CD4-positive, alpha-beta T cell treated with Interleukin-12 subunit alpha and Interleukin-12 subunit beta, for 1 hour (primary cell): ENCODE data around the gene UBAC1.

ENCODE experiments used
- DNase-seq: peaks from one replicate; pipeline ENCODE4 v3.0.0-alpha.2; 2020

The UBAC1 gene

GRCh38 chr9:135993765-135994500, 32.8 kb upstream of the UBAC1 start:
- DNase-seq, result no peak

GRCh38 chr9:135993409-135993742, 32.2 kb upstream of the UBAC1 start:
- no peak for DNase-seq

DNA sequence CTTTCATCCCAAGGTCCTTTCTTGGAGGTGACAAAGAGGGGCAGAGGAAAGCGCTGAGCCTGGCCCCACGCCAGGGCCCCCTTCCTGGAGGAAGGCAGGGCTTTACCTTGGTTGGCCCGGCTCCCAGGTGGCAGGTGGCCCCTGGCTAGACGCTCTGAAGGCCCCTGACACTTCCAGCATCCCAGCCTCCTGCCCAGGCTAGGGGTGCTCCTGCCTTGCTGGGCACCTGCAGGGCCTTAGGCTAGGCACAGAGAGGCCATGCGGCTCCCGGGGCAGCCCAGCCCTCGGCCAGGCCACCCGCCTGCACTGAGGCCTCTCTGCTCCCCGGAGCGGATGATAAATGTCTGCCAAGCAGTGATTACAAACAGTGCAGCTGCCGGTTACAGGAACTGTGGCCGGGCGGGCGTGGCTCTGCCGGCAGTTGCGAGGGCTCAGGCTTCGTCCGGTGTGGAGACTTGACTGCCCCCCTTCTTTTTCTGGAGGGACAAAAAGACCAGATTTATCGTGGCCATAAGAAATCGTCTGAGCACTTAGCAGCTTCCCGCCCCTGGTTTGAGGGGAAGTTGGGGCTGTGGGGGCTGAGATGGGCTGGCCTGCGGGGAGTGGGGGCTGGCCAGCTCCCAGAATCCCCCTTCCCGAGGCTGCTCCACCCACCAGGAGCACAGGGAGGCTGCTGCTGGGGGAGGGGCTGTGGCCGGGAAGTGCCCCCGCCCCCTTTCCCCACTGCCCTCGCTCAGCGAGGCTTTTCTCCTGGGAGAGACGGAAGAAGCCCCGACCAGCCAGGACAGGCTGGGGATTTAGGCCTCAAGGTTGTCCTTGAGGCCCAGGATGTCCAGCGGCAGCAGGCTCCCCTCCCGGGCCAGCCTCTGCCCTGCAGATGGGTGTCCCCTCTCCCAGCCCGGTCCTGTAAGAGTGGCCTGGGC, 31.6 kb upstream of the UBAC1 start:
- DNase-seq, result peak; percentile 50

GRCh38 chr9:135991771-135992170, 30.6 kb upstream of the UBAC1 start:
- no peak for DNase-seq

DNA sequence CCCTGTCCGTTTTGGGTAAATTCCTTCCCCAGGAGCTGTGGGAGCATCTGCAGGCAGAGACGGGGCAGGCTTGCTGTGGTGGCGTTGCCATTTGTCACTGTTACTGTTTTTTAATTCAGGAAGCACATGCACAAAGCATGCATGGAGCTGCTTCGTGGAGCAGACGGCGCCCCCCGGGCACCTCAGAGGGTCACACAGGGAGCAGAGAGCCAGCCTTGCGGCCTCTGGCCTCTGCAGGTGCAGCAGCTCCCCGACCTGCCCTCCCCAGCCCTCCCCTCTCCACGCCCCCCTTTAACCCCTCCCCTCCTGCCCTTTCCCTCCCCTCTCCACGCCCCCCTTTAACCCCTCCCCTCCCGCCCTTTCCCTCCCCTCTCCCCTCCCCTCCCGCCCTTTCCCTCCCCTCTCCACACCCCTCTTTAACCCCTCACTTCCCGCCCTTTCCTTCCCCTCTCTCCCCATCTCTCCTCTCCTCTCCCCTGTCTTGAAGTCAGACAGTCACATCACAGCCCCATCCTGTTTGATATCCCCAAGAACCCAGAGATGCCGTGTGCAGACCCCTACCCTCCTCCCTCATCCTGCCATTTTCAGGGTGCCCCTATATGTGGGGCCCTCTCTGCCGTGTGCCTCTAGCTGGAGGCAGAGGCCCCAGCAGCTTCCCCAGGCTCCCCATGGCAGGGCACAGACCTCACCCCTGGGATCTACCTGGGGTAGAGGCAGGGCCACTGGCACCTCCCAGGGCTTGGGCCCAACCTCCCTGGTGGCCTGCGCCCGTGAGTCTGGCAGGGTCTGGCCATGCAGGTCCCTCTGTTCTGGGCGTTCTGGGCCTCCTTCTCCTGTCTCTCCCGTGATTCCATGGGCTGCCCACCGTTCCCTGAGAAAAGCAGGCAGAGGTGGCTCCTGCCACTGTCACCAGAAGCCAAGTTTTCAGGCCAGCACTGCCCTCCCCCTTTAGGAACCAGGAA, 29.6 kb upstream of the UBAC1 start:
- peak; percentile 64 for DNase-seq

GRCh38 chr9:135989722-135990467, 28.7 kb upstream of the UBAC1 start:
- peak; percentile 14 for DNase-seq

- DNase-seq, result no peak
These were observed 28.0 kb upstream of the UBAC1 start for GRCh38 chr9:135989157-135989556.

- no peak for DNase-seq
These were observed 27.3 kb upstream of the UBAC1 start for GRCh38 chr9:135988493-135988892.

DNA sequence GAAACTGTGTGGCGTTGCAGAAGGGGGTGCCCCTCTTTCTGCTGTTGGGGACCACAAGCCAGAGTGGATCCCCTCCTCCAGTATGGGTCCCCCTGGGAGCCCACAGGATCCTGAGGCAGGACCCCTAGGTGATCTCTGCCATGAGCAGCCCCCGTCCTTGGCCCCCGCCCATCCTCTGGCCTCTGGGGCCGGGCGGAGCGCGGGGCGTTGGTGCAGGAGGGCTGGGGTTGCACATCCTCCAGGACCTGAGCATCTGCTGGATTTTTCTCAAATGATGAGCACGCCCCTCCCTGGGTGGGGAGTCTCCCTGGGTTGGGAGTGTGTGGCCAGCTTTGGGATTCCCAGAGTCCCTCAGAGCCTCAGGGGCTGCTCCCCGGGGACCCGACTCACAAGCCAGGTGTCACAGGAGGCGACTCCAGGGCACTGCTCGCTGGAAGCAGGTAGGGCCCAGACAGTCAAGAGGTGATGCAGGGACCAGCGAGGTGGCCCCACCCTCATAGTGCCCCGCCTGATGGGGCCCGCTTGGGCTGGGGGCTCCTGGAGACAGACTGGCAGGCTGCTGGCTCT, 26.7 kb upstream of the UBAC1 start:
- DNase-seq, result no peak

DNA sequence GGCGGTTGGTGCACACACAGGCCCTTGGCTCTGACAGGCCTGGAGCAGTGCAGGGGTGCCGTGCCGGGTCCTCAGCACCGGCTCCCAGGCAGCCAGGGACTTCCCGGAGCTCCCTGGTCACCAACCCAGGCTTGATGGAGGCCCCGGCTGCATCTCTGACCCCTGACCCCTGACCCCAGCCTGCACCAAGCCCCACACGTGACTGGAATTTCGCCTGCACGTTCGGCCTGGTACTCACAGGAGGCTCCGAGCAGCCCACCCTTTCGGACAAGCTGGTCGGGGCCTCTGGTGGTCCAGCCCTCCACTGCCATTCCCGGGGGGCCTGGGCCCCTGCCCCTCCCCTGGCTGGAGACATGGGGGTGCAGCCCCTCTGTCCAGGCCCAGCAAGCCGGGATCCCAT, 25.4 kb upstream of the UBAC1 start:
- no peak for DNase-seq

GRCh38 chr9:135985889-135986288, 24.7 kb upstream of the UBAC1 start:
- no peak for DNase-seq

DNA sequence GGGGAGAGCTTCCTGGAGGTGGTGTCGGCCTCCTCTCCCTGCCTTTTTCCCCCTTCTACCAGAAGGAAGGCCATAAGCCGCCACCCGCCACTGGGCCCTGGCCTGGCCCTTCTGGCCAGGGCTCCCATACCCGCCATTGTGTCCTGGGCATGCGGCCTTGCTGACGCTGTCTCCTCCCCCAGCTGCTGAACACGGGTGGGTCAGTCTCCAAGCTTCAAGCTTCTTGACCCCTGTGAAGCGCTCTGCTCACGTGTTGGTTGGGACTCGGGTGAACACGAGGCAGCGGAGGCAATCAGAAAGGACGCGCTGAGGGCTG, 24.2 kb upstream of the UBAC1 start:
- no peak for DNase-seq

- DNase-seq, result no peak
These were observed 23.0 kb upstream of the UBAC1 start for GRCh38 chr9:135984072-135984710.

- no peak for DNase-seq
These were observed 22.3 kb upstream of the UBAC1 start for GRCh38 chr9:135983208-135984071.

DNA sequence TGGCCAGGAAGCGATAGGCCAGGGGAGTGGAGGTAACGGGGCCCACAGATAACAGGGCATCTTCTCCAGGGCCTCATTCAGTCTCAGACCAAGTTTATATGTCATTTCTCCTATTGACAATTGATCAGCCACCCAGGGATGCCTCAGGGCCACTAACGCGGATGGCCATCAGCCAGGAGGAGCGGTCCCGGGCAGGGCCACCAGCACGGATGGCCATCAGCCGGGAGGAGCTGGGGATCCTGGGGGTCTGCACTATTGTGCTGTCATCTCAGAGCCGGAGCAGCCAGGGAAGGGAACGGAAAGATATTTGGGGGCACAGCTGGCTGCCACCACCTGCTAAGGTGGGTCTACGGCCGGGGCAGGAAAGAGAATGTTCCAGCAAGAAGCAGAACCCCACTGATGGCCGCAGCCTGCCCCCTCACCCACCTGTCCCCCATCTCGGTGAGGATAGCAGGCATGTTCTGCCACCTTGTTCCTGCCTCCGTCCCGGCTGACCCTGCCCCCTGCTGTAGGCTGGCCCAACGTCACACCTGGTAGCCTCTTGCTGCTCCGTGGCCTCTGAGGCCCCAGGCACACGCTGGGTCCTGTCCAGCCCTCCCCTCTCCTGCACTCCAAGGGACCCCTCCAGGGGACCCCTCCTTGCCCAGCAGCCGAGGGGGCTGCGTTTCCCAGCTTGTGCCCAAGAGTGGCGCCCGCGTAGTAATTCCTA, 21.5 kb upstream of the UBAC1 start:
- DNase-seq, result no peak

DNA sequence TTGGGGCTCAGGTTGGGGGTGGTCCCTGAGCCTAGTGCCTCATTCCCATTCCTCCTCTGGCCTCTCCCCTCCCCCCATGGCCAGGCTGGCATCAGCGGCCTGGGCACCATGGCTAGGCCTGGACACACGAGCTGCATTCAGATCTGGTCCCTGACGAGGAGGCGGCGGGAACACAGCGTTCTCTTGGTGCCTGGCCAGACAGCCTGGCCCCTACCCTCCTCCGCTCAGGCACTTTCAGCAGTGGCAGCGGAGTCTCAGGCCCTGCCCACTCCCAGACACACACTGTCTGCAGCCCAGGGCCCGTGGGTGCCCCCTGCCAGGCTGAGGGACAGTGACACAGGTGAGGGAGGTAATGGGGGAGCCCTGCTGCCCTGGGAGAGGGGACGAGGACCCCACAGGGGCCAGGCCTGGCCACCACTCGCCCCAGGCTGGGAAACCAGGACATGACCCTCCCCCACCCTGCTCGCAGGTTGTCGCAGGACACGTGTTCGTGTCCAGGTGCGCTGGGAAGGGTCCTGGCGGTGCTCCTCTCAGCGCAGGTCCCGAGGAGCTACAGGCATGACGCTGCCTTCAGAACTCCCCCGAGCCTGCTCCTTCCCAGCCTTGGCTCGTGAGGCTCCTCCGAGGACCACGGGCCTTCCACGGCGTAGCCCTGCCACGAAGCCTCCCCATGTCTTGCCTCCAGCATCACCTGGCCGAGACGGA, 19.9 kb upstream of the UBAC1 start:
- no peak for DNase-seq

GRCh38 chr9:135979547-135980166, 18.5 kb upstream of the UBAC1 start:
- no peak for DNase-seq

- DNase-seq, result peak; percentile 72
These were observed 17.7 kb upstream of the UBAC1 start for GRCh38 chr9:135978642-135979546.
